SK-N-SH (cell line): ENCODE data around the gene IPMK.

ENCODE experiments used
- EZH2phosphoT487 ChIP-seq: fragments of 200-600 bp; sonication (generic); IDR thresholded peaks from 2 replicates; pipeline ENCODE4 v1.6.1; 2017; ENCODE audit warnings: low read depth, mixed run types, mild to moderate bottlenecking, antibody characterized with exemption, moderate library complexity, borderline replicate concordance
- JUND ChIP-seq: IDR thresholded peaks from 2 replicates; pipeline ENCODE4 v1.4.0; 2012

- TF ChIP-seq EZH2phosphoT487: no peak
- TF ChIP-seq JUND: no peak
Measured at GRCh38 chr10:58239561-58240169, 28.0 kb downstream of the IPMK start.
